Right ventricle myocardium superior (tissue), 1 donor: ENCODE measurements around the gene WIPF3. TPM values are rescaled to one million over a fixed set of nuclear protein-coding genes. Genes with fewer than 3 reads are reported as not detected.

Source experiments
- ATAC-seq: fragments of 200-7000 bp; cut with Tn5 transposase; one replicate; pipeline ENCODE4 v1.9.1; 2020; ENCODE audit warnings: mild to moderate bottlenecking; ENCODE audit not compliant: poor library complexity
- DNase-seq: peaks from one replicate; pipeline ENCODE4 v3.0.0-alpha.2; 2020
- intact Hi-C: fragments of 100-400 bp; cut with DNase I; formaldehyde crosslinking; loops from one replicate; pipeline ENCODE4 v1.11.2; 2022
- long read RNA-seq: library from polyadenylated mRNA; unstranded; transcript quantifications from one replicate; pipeline ENCODE4 v2.0.0, GENCODE V29; 2021
- total RNA-seq: library from RNA; stranded (reverse); fragmentation: NEBNext Ultra II Directional; extraction: Animal tissue kit (Norgen Biotek cat#: 25700); gene quantifications from one replicate; pipeline ENCODE4 v1.2.1, GENCODE V29; 2021
- donor health status: DM: no; HTN: yes; CAD: no; lungs with severe emphysema.

WIPF3 gene
- total RNA-seq: 5.5 TPM
- long read RNA-seq, partial matches to known transcripts: 1 of 3 reads
- long read RNA-seq, other reads (novel, unspliced or antisense): 2 of 3 reads

- intact Hi-C loops: loop anchor here (10.0 kb wide), 1 partner anchor 52 kb away; no protein-coding TSS in a partner anchor
- DNase-seq (peak; percentile 52), ATAC-seq (peak; percentile 84)
Observed at GRCh38 chr7:29806208-29806994, at the start of gene WIPF3. Gene WIPF3 (plus strand): TSS chr7:29806508. CDS start chr7:29834725, 28,217 bp downstream.

DNA sequence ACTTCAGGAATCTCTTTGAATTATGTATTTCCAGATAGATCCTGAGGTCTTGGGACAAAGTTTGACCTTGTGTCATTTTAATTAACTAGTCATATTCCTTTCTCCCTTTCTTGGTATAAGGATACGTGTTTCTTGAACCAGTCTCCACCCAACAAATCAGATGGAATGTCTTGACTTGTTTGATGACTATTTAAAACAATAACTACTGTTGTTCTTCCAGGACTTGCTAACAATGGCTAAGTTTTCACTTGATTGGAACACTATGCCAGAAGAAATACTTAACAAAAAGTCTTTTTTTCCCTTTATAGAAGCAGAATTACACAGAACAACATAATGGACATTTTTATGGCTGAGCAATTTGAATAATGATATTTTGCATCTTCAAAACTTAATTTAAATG, 43.0 kb upstream of the WIPF3 start:
- intact Hi-C loops: no loop called here
- no peak for ATAC-seq
- no peak for DNase-seq

DNA sequence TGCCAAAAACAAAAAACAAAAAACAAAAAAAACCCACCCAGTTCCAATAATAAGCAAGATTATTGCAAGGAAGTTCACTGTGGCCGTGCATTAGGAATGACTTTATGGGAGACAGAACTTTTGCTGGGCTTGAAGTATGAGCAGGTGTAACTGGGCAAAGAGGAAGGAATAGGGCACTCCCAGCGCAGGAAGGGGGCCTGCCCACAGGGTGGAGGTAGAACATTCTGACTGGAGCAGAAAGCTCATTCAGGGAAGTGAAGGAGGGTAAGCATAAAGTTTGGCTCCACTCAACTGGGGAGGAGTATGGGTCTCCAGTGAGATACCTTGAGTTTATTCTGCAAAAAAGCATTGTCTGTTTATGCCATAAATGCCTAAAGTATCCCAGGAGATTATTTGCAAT, 42.1 kb upstream of the WIPF3 start:
- intact Hi-C loops: no loop called here

GRCh38 chr7:29765490-29765889, 40.8 kb upstream of the WIPF3 start:
- no peak for DNase-seq
- no peak for ATAC-seq
- intact Hi-C loops: no loop called here

More for the DNA sequence above, 42.1 kb upstream of the WIPF3 start:
- ATAC-seq: no peak
- no peak for DNase-seq

- DNase-seq: no peak
- ATAC-seq: no peak
- intact Hi-C loops: no loop called here
Observed at GRCh38 chr7:29770371-29770770, 35.9 kb upstream of the WIPF3 start.

GRCh38 chr7:29771081-29771816, 35.1 kb upstream of the WIPF3 start:
- intact Hi-C loops: no loop called here
- ATAC-seq: no peak

GRCh38 chr7:29779017-29779416, 27.3 kb upstream of the WIPF3 start:
- intact Hi-C loops: no loop called here
- DNase-seq (no peak), ATAC-seq (no peak)

More at GRCh38 chr7:29771081-29771816, 35.1 kb upstream of the WIPF3 start:
- no peak for DNase-seq

- intact Hi-C loops: no loop called here
- ATAC-seq (no peak), DNase-seq (no peak)
Observed at GRCh38 chr7:29780346-29780745, 26.0 kb upstream of the WIPF3 start.

DNA sequence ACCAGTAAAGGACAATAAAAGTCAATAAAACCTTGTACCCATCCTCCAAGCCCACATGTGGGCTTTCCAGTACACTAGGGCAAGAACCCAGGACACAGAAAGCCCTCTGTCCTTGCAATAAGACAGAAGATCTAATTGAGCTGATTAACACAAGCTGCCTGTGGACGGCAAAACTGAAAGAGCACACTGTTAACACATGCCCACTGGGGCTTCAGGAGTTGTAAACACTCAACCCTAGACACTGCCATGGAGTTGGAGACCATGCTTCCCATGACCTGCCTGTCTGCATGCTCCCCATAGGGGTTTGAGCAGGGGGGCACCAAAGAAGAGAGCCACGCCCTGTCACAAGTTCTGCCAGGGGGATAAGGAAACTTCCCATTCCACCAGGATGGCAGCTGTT, 22.6 kb upstream of the WIPF3 start:
- ATAC-seq: no peak
- intact Hi-C loops: no loop called here
- no peak for DNase-seq

GRCh38 chr7:29793507-29793906, 12.8 kb upstream of the WIPF3 start:
- intact Hi-C loops: no loop called here
- ATAC-seq (no peak), DNase-seq (no peak)

GRCh38 chr7:29794959-29795629, 11.2 kb upstream of the WIPF3 start:
- no peak for ATAC-seq
- intact Hi-C loops: no loop called here
- no peak for DNase-seq

DNA sequence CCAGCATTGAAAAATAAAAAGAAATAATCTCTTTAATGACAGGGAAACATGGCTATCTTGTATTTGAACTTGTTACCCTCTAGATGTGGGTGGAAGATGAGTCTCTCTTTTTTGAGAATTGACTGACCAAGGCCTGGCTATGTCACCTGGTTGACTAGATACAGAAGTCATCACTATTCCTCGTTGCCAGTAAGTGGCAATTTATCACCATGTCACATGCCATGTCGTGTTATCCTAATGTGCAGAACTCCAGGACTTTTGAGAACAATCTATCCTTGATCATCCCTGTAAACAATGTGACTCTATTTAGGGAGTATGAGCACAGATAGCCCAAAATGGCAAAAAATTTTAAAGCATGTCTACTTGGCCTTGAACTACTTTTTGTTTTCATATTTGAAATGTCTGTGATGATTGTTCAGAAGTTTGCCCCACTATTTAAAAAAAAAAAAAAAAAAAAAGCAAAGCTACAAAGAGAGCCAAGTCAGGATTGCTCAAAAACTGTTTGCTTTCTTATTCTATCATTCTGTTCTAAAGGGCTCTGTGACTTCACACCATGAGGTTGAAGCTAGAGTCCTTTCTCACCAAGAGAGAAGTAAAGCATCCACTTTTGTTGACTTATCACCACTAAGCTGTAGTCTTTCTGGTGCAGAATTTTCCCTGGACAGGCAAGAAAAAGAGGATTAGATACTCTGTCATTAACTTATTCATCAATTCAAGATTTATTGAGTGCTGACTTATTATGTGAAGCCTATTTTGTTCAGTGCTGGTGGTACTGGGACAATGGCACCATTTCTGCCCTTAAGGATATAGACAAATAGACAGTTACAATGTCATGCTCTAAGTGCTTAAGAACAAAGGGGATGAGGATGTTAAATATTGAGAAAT, 10.4 kb upstream of the WIPF3 start:
- DNase-seq (no peak), ATAC-seq (no peak)
- intact Hi-C loops: no loop called here

DNA sequence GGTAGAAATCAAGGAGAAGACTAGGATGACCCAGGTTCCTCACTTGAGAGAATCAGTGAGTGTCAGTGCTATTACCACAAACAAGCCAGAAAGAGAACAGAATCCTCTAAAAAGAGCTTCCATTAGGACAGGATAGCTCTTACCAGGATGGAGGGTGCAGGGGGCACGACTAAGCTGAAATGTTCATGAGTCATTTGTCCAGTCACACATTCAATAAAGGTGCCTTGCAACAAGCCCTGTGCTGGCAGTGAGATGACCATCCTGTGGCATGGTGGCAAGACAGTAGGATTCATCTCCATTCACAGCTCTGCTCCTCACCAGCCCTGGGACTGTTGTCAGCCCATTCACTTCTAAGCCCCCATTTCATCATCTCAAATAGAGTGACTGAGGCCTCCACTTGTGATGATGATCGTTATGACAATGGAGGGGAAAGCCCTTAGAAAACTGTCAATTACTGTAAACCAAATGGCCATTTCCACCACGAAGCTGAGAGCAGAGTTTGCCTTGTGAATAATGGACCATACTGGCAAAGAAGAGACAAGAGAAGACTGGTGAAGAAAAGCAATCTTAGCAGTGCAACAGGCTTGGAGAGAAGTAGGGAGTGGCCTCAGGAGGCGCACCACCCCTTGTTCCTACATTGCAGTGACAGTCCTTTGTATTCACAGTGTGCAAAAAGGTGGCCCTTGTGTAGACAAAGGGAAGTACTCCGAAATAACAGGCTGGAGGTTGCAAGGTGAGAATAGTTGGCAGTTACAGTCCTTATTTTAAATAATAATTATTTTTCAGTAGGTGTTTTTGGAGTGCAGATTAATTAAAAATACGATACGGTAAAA, 9.0 kb upstream of the WIPF3 start:
- intact Hi-C loops: no loop called here
- no peak for ATAC-seq
- DNase-seq: no peak

- intact Hi-C loops: no loop called here
- ATAC-seq (no peak), DNase-seq (no peak)
Observed at GRCh38 chr7:29798422-29798821, 7.9 kb upstream of the WIPF3 start.

- no peak for DNase-seq
- intact Hi-C loops: loop anchor here (10.0 kb wide), 1 partner anchor 47 kb away; no protein-coding TSS in a partner anchor
- ATAC-seq: no peak
Observed at GRCh38 chr7:29801929-29802328, 4.4 kb upstream of the WIPF3 start.

GRCh38 chr7:29805031-29805430, 1.3 kb upstream of the WIPF3 start:
- intact Hi-C loops: loop anchor here (10.0 kb wide), 1 partner anchor 50 kb away; no protein-coding TSS in a partner anchor
- ATAC-seq (no peak), DNase-seq (no peak)

- intact Hi-C loops: loop anchor here (10.0 kb wide), 1 partner anchor 51 kb away; no protein-coding TSS in a partner anchor
Observed at GRCh38 chr7:29805886-29806207, 461 bp upstream of the WIPF3 start.

More at GRCh38 chr7:29805886-29806207, 461 bp upstream of the WIPF3 start:
- no peak for DNase-seq
- no peak for ATAC-seq
